CD4-positive, alpha-beta T cell (primary cell): Measurements from ENCODE around the gene VIL1. TPM values are rescaled to one million over a fixed set of nuclear protein-coding genes. Genes with fewer than 3 reads are reported as not detected.

Experiments used
- ATAC-seq: fragments of 200-7000 bp; cut with Tn5 transposase; one replicate; pipeline ENCODE4 v1.10.0; 2022; ENCODE audit warnings: mild to moderate bottlenecking; ENCODE audit not compliant: poor library complexity
- CTCF ChIA-PET: fragments of 350-600 bp; sonication (Branson Sonifier 250); formaldehyde crosslinking; loops from one replicate; lab custom pipeline; 2021; ENCODE audit warnings: antibody characterized with exemption, inconsistent platforms; lab: Charles Lee
- POLR2A ChIA-PET: fragments of 350-600 bp; sonication (Branson Sonifier 250); formaldehyde crosslinking; loops from one replicate; lab custom pipeline; 2021; ENCODE audit warnings: antibody characterized with exemption, inconsistent platforms; lab: Charles Lee
- DNase-seq, 14 experiments: peaks; one replicate each; pipeline ENCODE4 v3.0.0-alpha.2; 2013 to 2020; ENCODE audit warnings: mixed read lengths in 2 of 14
- H3K27ac ChIP-seq, 2 donors: one replicate each; pipeline versions ENCODE4 v1.5.1 to v1.7.0; 2013; ENCODE audit warnings: low read length in 2 of 2, low read depth in 1 of 2, mild to moderate bottlenecking in 1 of 2
- H3K27me3 ChIP-seq, 2 experiments: 1 replicate in 1 of 2; 2 replicates in 1 of 2; pipeline versions ENCODE4 v1.6.1 to v1.7.0; 2013; ENCODE audit warnings: low read length in 2 of 2, control low read depth in 1 of 2, mild to moderate bottlenecking in 1 of 2, moderate library complexity in 1 of 2; ENCODE audit not compliant: insufficient read depth in 2 of 2, control insufficient read depth in 1 of 2
- H3K36me3 ChIP-seq: one replicate; pipeline ENCODE4 v1.6.1; 2013; ENCODE audit warnings: low read length, control low read depth; ENCODE audit not compliant: insufficient read depth
- H3K4me1 ChIP-seq: one replicate; pipeline ENCODE4 v1.6.1; 2013; ENCODE audit warnings: low read length, control low read depth; ENCODE audit not compliant: insufficient read depth
- H3K4me3 ChIP-seq: one replicate; pipeline ENCODE4 v1.5.1; 2013; ENCODE audit warnings: mild to moderate bottlenecking, low read length, moderate library complexity
- H3K9me3 ChIP-seq, 2 experiments: 1 replicate in 1 of 2; 2 replicates in 1 of 2; pipeline versions ENCODE4 v1.6.1 to v1.7.0; 2013; ENCODE audit warnings: low read length in 2 of 2, mild to moderate bottlenecking in 2 of 2, control low read depth in 1 of 2, moderate library complexity in 1 of 2; ENCODE audit not compliant: control insufficient read depth in 1 of 2, insufficient read depth in 1 of 2
- H3K27ac Mint-ChIP-seq: one replicate; pipeline ENCODE4 v1.8.0; 2020; ENCODE audit warnings: mixed read lengths
- H3K27me3 Mint-ChIP-seq: one replicate; pipeline ENCODE4 v1.8.0; 2021; ENCODE audit warnings: mixed read lengths
- H3K36me3 Mint-ChIP-seq: one replicate; pipeline ENCODE4 v1.8.0; 2021; ENCODE audit warnings: low read depth, mixed read lengths
- H3K4me1 Mint-ChIP-seq: one replicate; pipeline ENCODE4 v1.8.0; 2021; ENCODE audit warnings: low read depth, mixed read lengths
- H3K4me3 Mint-ChIP-seq: one replicate; pipeline ENCODE4 v1.8.0; 2020; ENCODE audit warnings: mild to moderate bottlenecking, mixed read lengths
- H3K9me3 Mint-ChIP-seq: one replicate; pipeline ENCODE4 v1.8.0; 2020; ENCODE audit warnings: mixed read lengths
- CTCF ChIP-seq: fragments of 200-600 bp; IDR thresholded peaks from one replicate; pipeline ENCODE4 v1.8.0; 2022; ENCODE audit warnings: antibody characterized with exemption, mild to moderate bottlenecking
- intact Hi-C, 2 experiments: fragments of 100-400 bp; cut with DNase I in 1 of 2; cut with micrococcal nuclease in 1 of 2; formaldehyde crosslinking; loops; one replicate each; pipeline versions ENCODE4 v1.15.1 to v1.9.0; 2023 to 2025; cut with DNase I, micrococcal nuclease
- total RNA-seq, 174 experiments: library from RNA in 2 of 174; stranded (reverse) in 2 of 174; gene quantifications; one replicate each; pipeline ENCODE4 v1.2.3 and lab custom pipeline; 2021 to 2026

VIL1 gene
- total RNA-seq, 2 experiments from 2014 or later: 0.20 to 0.33 TPM

DNA sequence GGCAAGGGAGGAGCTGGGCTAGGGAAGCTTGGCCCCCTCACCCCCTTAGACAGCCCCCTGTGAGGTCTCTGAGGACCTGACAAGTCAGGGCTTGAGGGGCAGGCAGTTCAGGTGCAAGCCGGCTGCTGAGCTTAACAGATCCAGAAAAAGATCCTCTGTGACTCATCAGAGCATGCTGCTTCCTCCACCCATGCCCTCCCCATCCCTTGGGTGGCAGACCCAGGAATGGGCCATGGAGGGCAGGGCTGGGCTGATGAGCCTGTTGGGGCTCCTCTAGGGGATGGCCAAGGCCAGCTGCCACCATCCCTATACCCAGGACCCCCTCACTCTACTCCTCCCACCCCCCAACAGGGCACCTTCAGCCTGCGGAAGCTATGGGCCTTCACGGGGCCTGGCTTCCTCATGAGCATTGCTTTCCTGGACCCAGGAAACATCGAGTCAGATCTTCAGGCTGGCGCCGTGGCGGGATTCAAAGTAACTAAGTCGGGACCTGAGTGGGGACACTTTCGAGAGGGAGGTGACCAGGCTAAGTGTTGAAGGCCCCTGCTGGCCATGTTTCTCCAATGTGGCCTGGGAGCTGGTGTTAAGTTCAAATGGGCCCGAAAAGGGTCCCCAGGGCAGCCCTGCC lies 34.9 kb upstream of the VIL1 start:
- no peak for ATAC-seq
- H3K4me1 Mint-ChIP-seq: peaks cover 6% of the 10 kb centered on the region
- ChIA-PET CTCF (interaction anchor here (0.6 to 1.5 kb wide), 2 partner anchors 8 to 14 kb away, joined by 3 read pairs; no protein-coding TSS in a partner anchor), POLR2A (interaction anchor here (1.0 to 1.9 kb wide), 3 partner anchors 10 to 17 kb away, joined by 4 to 7 read pairs (median 4); no protein-coding TSS in a partner anchor)
- no peak overlapping the region for H3K27ac ChIP-seq
- peaks cover 13% of the 10 kb centered on the region for H3K4me1 ChIP-seq
- DNase-seq: no peak
- H3K9me3 Mint-ChIP-seq: no peaks in the 10 kb centered on the region
- peak overlapping the region; percentile 19 for H3K4me3 ChIP-seq
- no peak for TF ChIP-seq CTCF
- no peaks in the 10 kb centered on the region for H3K9me3 ChIP-seq
- H3K27me3 ChIP-seq: no peaks in the 10 kb centered on the region
- H3K27me3 Mint-ChIP-seq: no peaks in the 10 kb centered on the region
- intact Hi-C loops: no loop called here
- no peak overlapping the region for H3K27ac Mint-ChIP-seq
- H3K4me3 Mint-ChIP-seq: no peak overlapping the region
- H3K36me3 ChIP-seq: no peaks in the 10 kb centered on the region
- H3K36me3 Mint-ChIP-seq: no peaks in the 10 kb centered on the region

DNA sequence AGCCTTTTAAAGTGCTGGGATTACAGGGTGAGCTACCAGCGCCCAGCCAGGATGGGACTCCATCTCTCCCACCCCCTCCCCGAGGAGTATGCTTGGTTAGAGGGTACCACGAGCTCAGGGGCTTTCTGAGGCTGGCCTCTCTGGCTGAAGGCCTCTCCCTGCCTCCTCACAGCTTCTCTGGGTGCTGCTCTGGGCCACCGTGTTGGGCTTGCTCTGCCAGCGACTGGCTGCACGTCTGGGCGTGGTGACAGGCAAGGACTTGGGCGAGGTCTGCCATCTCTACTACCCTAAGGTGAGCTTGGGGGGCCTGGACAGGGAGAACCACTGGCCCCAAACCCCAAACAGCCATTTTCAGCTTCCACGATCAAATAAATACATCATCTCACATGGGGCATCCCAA lies 33.9 kb upstream of the VIL1 start:
- ChIA-PET CTCF (no interaction called here), POLR2A (interaction anchor here (0.6 kb wide), 1 partner anchor 12 kb away, joined by 3 read pairs; no protein-coding TSS in a partner anchor)
- TF ChIP-seq CTCF: no peak

DNA sequence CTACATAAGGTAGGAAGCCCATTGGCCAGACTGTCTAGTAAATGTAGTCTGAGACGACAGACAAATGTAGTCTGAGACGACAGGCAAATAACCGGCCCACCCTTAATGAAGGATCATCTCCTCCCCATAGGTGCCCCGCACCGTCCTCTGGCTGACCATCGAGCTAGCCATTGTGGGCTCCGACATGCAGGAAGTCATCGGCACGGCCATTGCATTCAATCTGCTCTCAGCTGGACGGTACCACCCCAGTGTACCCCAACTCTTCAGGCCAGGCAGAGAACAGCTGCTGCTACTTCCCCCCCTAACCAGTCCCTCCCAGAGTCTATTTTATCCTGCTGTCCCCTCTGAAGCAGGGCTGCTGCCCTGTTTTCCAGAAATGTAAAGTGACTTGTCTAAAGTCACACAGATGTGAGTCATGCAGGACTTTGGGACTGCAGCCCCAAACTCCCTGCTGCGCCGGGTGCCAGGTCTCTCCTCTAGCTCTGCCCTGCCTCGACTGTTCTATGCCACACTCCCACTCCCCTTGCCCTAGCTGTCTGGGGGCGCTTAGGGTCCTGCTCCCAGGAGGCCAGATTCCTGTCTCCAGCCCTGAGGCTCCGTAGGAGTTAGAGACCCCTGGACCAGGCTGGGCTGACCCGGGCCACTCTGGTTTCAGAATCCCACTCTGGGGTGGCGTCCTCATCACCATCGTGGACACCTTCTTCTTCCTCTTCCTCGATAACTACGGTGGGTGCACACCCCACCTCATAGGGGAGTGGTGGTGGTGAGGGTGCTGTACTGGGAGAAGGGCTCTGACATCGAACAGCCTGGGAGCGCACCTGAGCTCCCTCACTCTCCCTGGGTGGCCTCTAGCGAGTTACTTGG lies 32.2 kb upstream of the VIL1 start:
- CTCF ChIA-PET: interaction anchor here (1.2 to 1.4 kb wide), 2 partner anchors 85 to 94 kb away, joined by 3 to 4 read pairs; no protein-coding TSS in a partner anchor
- Mint-ChIP-seq H3K27ac (peak overlapping the region; percentile 21), H3K9me3 (no peaks in the 10 kb centered on the region), H3K4me1 (peaks cover 6% of the 10 kb centered on the region), H3K27me3 (no peaks in the 10 kb centered on the region), H3K4me3 (no peak overlapping the region), H3K36me3 (no peaks in the 10 kb centered on the region)
- H3K4me1 ChIP-seq: peaks cover 13% of the 10 kb centered on the region
- TF ChIP-seq CTCF: no peak
- H3K9me3 ChIP-seq: no peaks in the 10 kb centered on the region
- no peak overlapping the region for H3K27ac ChIP-seq
- ATAC-seq (peak; percentile 4), DNase-seq (no peak)
- no peaks in the 10 kb centered on the region for H3K27me3 ChIP-seq
- H3K4me3 ChIP-seq: no peak overlapping the region
- POLR2A ChIA-PET: interaction anchor here (1.3 kb wide), 1 partner anchor 9 kb away, joined by 3 read pairs; no protein-coding TSS in a partner anchor
- no peaks in the 10 kb centered on the region for H3K36me3 ChIP-seq
- intact Hi-C loops: no loop called here

More for the DNA sequence above, 33.9 kb upstream of the VIL1 start:
- H3K27me3 ChIP-seq: no peaks in the 10 kb centered on the region
- Mint-ChIP-seq H3K9me3 (no peaks in the 10 kb centered on the region), H3K4me1 (peaks cover 6% of the 10 kb centered on the region), H3K27ac (no peak overlapping the region), H3K4me3 (no peak overlapping the region), H3K36me3 (no peaks in the 10 kb centered on the region), H3K27me3 (no peaks in the 10 kb centered on the region)
- ATAC-seq: no peak
- no peak overlapping the region for H3K27ac ChIP-seq
- H3K4me1 ChIP-seq: peaks cover 13% of the 10 kb centered on the region
- H3K9me3 ChIP-seq: no peaks in the 10 kb centered on the region
- no peaks in the 10 kb centered on the region for H3K36me3 ChIP-seq
- intact Hi-C loops: no loop called here
- DNase-seq: no peak
- H3K4me3 ChIP-seq: no peak overlapping the region
